H1 (cell line): Measurements from ENCODE around the gene CHAT. TPM values are rescaled to one million over a fixed set of nuclear protein-coding genes. Genes with fewer than 3 reads are reported as not detected.

Source experiments
- CTCF ChIA-PET: fragments of 300-600 bp; sonication (Branson Sonifier 250); formaldehyde crosslinking; loops from one replicate; lab custom pipeline; 2021; ENCODE audit not compliant: partially characterized antibody; lab: Charles Lee
- POLR2A ChIA-PET: fragments of 300-600 bp; sonication (Branson Sonifier 250); formaldehyde crosslinking; loops from one replicate; lab custom pipeline; 2021; ENCODE audit warnings: inconsistent platforms; ENCODE audit not compliant: partially characterized antibody; lab: Charles Lee
- DNase-seq, 2 experiments: peaks; one replicate each; pipeline versions ENCODE4 v3.0.0 to v3.0.0-alpha.2; 2010 to 2022; ENCODE audit warnings: low spot score in 2 of 2, low read depth in 1 of 2, mixed read lengths in 1 of 2
- FAIRE-seq: peaks from 2 replicates; lab custom pipeline; 2011; peaks lifted over from hg19 to GRCh38; lab: Jason Lieb, UNC
- H2AFZ ChIP-seq: 2 replicates; pipeline ENCODE4 v1.8.1; 2012; ENCODE audit warnings: low read length, inconsistent platforms
- H2AK5ac ChIP-seq: 2 replicates; pipeline ENCODE4 v1.6.1; 2013; ENCODE audit warnings: low read depth, low read length
- H2BK120ac ChIP-seq: replicated peaks from 2 replicates; pipeline ENCODE3; 2013; ENCODE audit warnings: low read depth, low read length, inconsistent platforms
- H2BK12ac ChIP-seq: 2 replicates; pipeline ENCODE4 v1.6.1; 2013; ENCODE audit warnings: low read depth, low read length
- H2BK15ac ChIP-seq: 2 replicates; pipeline ENCODE4 v1.6.1; 2013; ENCODE audit warnings: low read length
- H2BK20ac ChIP-seq: 2 replicates; pipeline ENCODE4 v1.6.1; 2013; ENCODE audit warnings: low read length
- H2BK5ac ChIP-seq: 2 replicates; pipeline ENCODE4 v1.6.1; 2013; ENCODE audit warnings: low read depth, low read length
- H3K14ac ChIP-seq: 2 replicates; pipeline ENCODE4 v1.6.1; 2013; ENCODE audit warnings: inconsistent platforms; ENCODE audit not compliant: insufficient read length
- H3K18ac ChIP-seq: 2 replicates; pipeline ENCODE4 v1.6.1; 2013; ENCODE audit warnings: low read length; ENCODE audit errors: extremely low read depth
- H3K23ac ChIP-seq: 2 replicates; pipeline ENCODE4 v1.6.1; 2013; ENCODE audit warnings: inconsistent platforms; ENCODE audit not compliant: insufficient read length
- H3K23me2 ChIP-seq: 2 replicates; pipeline ENCODE4 v1.6.1; 2013; ENCODE audit warnings: low read depth, low read length
- H3K27ac ChIP-seq: 2 replicates; pipeline ENCODE4 v1.6.1; 2011; ENCODE audit warnings: low read depth, low read length, inconsistent platforms
- H3K27me3 ChIP-seq, 4 experiments: replicated peaks in 1 of 4; 1 replicate in 1 of 4; 2 replicates in 3 of 4; pipeline versions ENCODE4 v1.6.1 to v1.8.1; 2011 to 2013; ENCODE audit warnings: low read length in 3 of 4, mild to moderate bottlenecking in 3 of 4, inconsistent platforms in 2 of 4, mixed read lengths in 2 of 4, moderate library complexity in 1 of 4; ENCODE audit not compliant: control insufficient read depth in 3 of 4, insufficient read depth in 3 of 4; ENCODE audit errors: extremely low read depth in 1 of 4
- H3K36me3 ChIP-seq, 4 experiments: 2 replicates each; pipeline versions ENCODE4 v1.6.1 to v1.8.1; 2011 to 2013; ENCODE audit warnings: mild to moderate bottlenecking in 4 of 4, low read length in 3 of 4, moderate library complexity in 2 of 4, control low read depth in 1 of 4, inconsistent platforms in 1 of 4; ENCODE audit not compliant: insufficient read depth in 4 of 4, control insufficient read depth in 2 of 4
- H3K4ac ChIP-seq: replicated peaks from 2 replicates; pipeline ENCODE3; 2013; ENCODE audit warnings: low read length, low read depth, mixed read lengths, inconsistent platforms; ENCODE audit not compliant: insufficient read length
- H3K4me1 ChIP-seq, 4 experiments: replicated peaks in 1 of 4; 1 replicate in 1 of 4; 2 replicates in 3 of 4; pipeline versions ENCODE4 v1.6.1 to v1.8.1; 2011 to 2013; ENCODE audit warnings: low read length in 3 of 4, inconsistent platforms in 2 of 4, mixed read lengths in 1 of 4; ENCODE audit not compliant: insufficient read depth in 4 of 4, control insufficient read depth in 3 of 4
- H3K4me2 ChIP-seq, 2 experiments: 2 replicates each; pipeline versions ENCODE4 v1.6.1 to v1.8.1; 2011 to 2013; ENCODE audit warnings: low read depth in 2 of 2, low read length in 2 of 2, control low read depth in 1 of 2, inconsistent platforms in 1 of 2, mild to moderate bottlenecking in 1 of 2; ENCODE audit not compliant: insufficient read depth in 1 of 2
- H3K4me3 ChIP-seq, 4 experiments: fragments of 200-600, 300-600 bp in 1 of 4; sonication (generic), shearing (Covaris generic), sonication (Bioruptor Twin) in 1 of 4; 2 replicates each; pipeline versions ENCODE4 v1.5.1 to v1.8.1; 2011 to 2016; ENCODE audit warnings: low read length in 4 of 4, low read depth in 3 of 4, control low read depth in 2 of 4, inconsistent platforms in 2 of 4, mild to moderate bottlenecking in 2 of 4, mixed read lengths in 1 of 4, moderate library complexity in 1 of 4; ENCODE audit not compliant: insufficient read depth in 2 of 4; ENCODE audit errors: extremely low read depth in 1 of 4
- H3K56ac ChIP-seq: replicated peaks from 2 replicates; pipeline ENCODE3; 2013; ENCODE audit warnings: low read depth, mild to moderate bottlenecking, mixed read lengths, low read length, inconsistent platforms; ENCODE audit not compliant: insufficient read length
- H3K79me1 ChIP-seq: 2 replicates; pipeline ENCODE4 v1.6.1; 2013; ENCODE audit warnings: low read depth, low read length, control low read depth
- H3K79me2 ChIP-seq, 2 experiments: 2 replicates each; pipeline versions ENCODE4 v1.6.1 to v1.8.1; 2012 to 2013; ENCODE audit warnings: low read length in 2 of 2, mild to moderate bottlenecking in 2 of 2, inconsistent platforms in 1 of 2; ENCODE audit not compliant: insufficient read depth in 2 of 2, control insufficient read depth in 1 of 2
- H3K9ac ChIP-seq, 4 experiments: replicated peaks in 1 of 4; 1 replicate in 1 of 4; 2 replicates in 3 of 4; pipeline versions ENCODE4 v1.6.1 to v1.8.1; 2011 to 2013; ENCODE audit warnings: low read depth in 3 of 4, low read length in 3 of 4, control low read depth in 2 of 4, mild to moderate bottlenecking in 2 of 4, moderate library complexity in 2 of 4, inconsistent platforms in 1 of 4; ENCODE audit errors: extremely low read depth in 1 of 4
- H3K9me3 ChIP-seq, 2 experiments: 2 replicates each; pipeline versions ENCODE4 v1.6.1 to v1.8.1; 2012 to 2013; ENCODE audit warnings: mild to moderate bottlenecking in 2 of 2, moderate library complexity in 2 of 2, control low read depth in 1 of 2, inconsistent platforms in 1 of 2, low read depth in 1 of 2, low read length in 1 of 2, mixed read lengths in 1 of 2; ENCODE audit not compliant: insufficient read depth in 2 of 2
- H4K20me1 ChIP-seq, 2 experiments: replicated peaks in 1 of 2; 2 replicates each; pipeline versions ENCODE3 to v1.8.1; 2011 to 2013; ENCODE audit warnings: inconsistent platforms in 2 of 2, low read length in 2 of 2, mild to moderate bottlenecking in 1 of 2; ENCODE audit not compliant: insufficient read depth in 2 of 2, control insufficient read depth in 1 of 2
- H4K5ac ChIP-seq: 2 replicates; pipeline ENCODE4 v1.6.1; 2013; ENCODE audit warnings: low read length, low read depth, mixed read lengths, inconsistent platforms; ENCODE audit not compliant: insufficient read length
- H4K8ac ChIP-seq: 2 replicates; pipeline ENCODE4 v1.8.0; 2013; ENCODE audit warnings: mild to moderate bottlenecking, moderate library complexity, low read length, inconsistent platforms; ENCODE audit not compliant: insufficient read depth; ENCODE audit errors: extremely low read depth
- H4K91ac ChIP-seq: replicated peaks from 2 replicates; pipeline ENCODE3; 2013; ENCODE audit warnings: low read length, mixed read lengths, inconsistent platforms; ENCODE audit not compliant: insufficient read length
- ATF3 ChIP-seq: IDR thresholded peaks from 2 replicates; pipeline ENCODE4 v1.6.1; 2011; ENCODE audit warnings: low read depth, mild to moderate bottlenecking, low read length; ENCODE audit not compliant: insufficient read depth
- BRCA1 ChIP-seq: IDR thresholded peaks from 2 replicates; pipeline ENCODE4 v1.6.1; 2012; ENCODE audit warnings: low read depth, low read length, improper control_type of control experiment
- EP300 ChIP-seq, 2 experiments: IDR thresholded peaks; 1 replicate in 1 of 2; 2 replicates in 1 of 2; pipeline ENCODE4 v1.6.1; 2011 to 2012; ENCODE audit warnings: low read depth in 2 of 2, low read length in 2 of 2, mild to moderate bottlenecking in 2 of 2, borderline replicate concordance in 1 of 2, inconsistent platforms in 1 of 2, moderate library complexity in 1 of 2
- HDAC6 ChIP-seq: IDR thresholded peaks from one replicate; pipeline ENCODE4 v1.7.1; 2012; ENCODE audit warnings: low read depth, mild to moderate bottlenecking, inconsistent platforms, low read length, moderate library complexity
- KDM1A ChIP-seq: fragments of 200-600, 300-600 bp; sonication (generic); IDR thresholded peaks from 2 replicates; pipeline ENCODE4 v1.7.1; 2016; ENCODE audit warnings: mild to moderate bottlenecking, low read length, borderline replicate concordance
- KDM5A ChIP-seq: fragments of 200-600 bp; IDR thresholded peaks from 2 replicates; pipeline ENCODE4 v1.7.1; 2012; ENCODE audit warnings: mild to moderate bottlenecking, low read length, inconsistent platforms, mixed read lengths
- NANOG ChIP-seq: IDR thresholded peaks from 2 replicates; pipeline ENCODE4 v1.6.1; 2011; ENCODE audit warnings: low read length, low read depth, mild to moderate bottlenecking, inconsistent platforms; ENCODE audit not compliant: insufficient read depth, poor library complexity, severe bottlenecking
- RAD21 ChIP-seq, 2 experiments: IDR thresholded peaks in 1 of 2; conservative IDR thresholded peaks in 1 of 2; 2 replicates each; pipeline ENCODE4 v1.6.1; 2011; ENCODE audit warnings: low read depth in 2 of 2, low read length in 2 of 2, improper control_type of control experiment in 1 of 2, inconsistent platforms in 1 of 2, mild to moderate bottlenecking in 1 of 2, moderate library complexity in 1 of 2
- RNF2 ChIP-seq: fragments of 200-900, 300-1000 bp; sonication (generic); IDR thresholded peaks from 2 replicates; pipeline ENCODE4 v1.7.1; 2016; ENCODE audit warnings: borderline replicate concordance, low read depth, mild to moderate bottlenecking, antibody characterized with exemption, low read length; ENCODE audit not compliant: poor library complexity, severe bottlenecking; ENCODE audit errors: missing control alignments
- SIN3A ChIP-seq, 2 experiments: IDR thresholded peaks in 1 of 2; conservative IDR thresholded peaks in 1 of 2; 2 replicates each; pipeline ENCODE4 v1.6.1; 2011 to 2012; ENCODE audit warnings: low read length in 2 of 2, improper control_type of control experiment in 1 of 2, low read depth in 1 of 2, mild to moderate bottlenecking in 1 of 2
- WGBS, 2 experiments: shearing (Covaris generic) in 1 of 2; methylation state at CpG; one replicate each; pipeline versions ENCODE4 v1.1.6 to v1.1.7; 2013 to 2015; ENCODE audit warnings: low lambda C conversion rate in 2 of 2, mixed read lengths in 2 of 2, inconsistent platforms in 1 of 2, low coverage in 1 of 2, missing lambda C conversion rate in 1 of 2; ENCODE audit not compliant: insufficient replicate concordance in 2 of 2, insufficient coverage in 1 of 2, insufficient read length in 1 of 2; ENCODE audit errors: extremely low coverage in 1 of 2, missing lambda C conversion rate in 1 of 2; 5-methylcytosine and 5-hydroxymethylcytosine counted together
- polyA plus RNA-seq, 7 experiments: library from polyadenylated mRNA; depleted of rRNA in 3 of 7; stranded (reverse) in 5 of 7; unstranded in 2 of 7; fragments of >200 nt in 5 of 7; fragments of 200-250 nt in 2 of 7; gene quantifications; 1 replicate in 5 of 7; 2 replicates in 1 of 7; 4 replicates in 1 of 7; pipeline versions ENCODE4 v1.2.1 to v1.2.3, GENCODE V29; 2011 to 2013; ENCODE audit warnings: missing spikeins in 2 of 7, mixed read lengths in 2 of 7
- total RNA-seq: library from RNA; stranded (reverse); fragmentation: NEBNext Ultra II Directional; extraction: Animal tissue kit (Norgen Biotek cat#: 25700); gene quantifications from 2 replicates; pipeline ENCODE4 v1.2.1, GENCODE V29; 2021

CHAT gene
- total and polyA plus RNA-seq, 2 of the 8 experiments (the other 6 are each of a cell fraction or from before 2014, with no cell fraction given) = not detected

DNA sequence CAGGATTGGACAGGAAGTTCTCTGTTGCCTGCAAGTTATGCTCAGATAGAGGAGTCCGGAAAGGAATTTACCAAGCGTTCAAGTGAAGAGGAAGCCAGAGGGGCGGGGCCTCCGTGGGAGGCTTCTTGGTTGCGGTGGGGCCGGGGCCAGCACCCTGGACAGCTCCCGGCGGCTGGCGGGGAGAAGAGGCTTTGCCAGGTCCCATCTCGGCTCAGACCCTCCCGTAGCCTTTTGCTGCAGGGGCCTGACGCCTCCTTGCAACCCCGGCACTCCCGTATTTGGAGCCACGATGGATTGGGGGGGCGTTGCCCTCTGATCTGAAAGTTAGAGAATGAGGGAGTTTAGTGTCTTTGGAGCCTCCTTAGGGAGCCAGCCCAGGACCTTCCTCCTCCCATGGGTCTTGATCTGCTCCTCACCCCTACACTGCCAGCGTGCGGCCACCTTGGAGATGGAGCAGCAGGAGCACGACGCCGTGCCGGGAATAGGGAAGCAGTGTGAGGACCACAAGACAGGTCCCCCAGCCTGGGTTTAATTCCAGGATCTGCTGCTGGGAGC, 6.8 kb upstream of the CHAT start:
- Histone ChIP-seq H3K27ac (no peak overlapping the region), H2BK20ac (no peak overlapping the region), H3K23ac (no peak overlapping the region), H2BK5ac (no peak overlapping the region), H3K27me3 (peaks cover 52 to 69% (median 64%) of the 10 kb centered on the region in 4 experiments), H4K91ac (no peak overlapping the region), H3K23me2 (peaks cover 14% of the 10 kb centered on the region; the same call in 1 of the 2 replicates), H2BK120ac (no peak overlapping the region), H3K4me3 (no peak overlapping the region), H2AK5ac (no peak overlapping the region), H3K79me1 (no peaks in the 10 kb centered on the region), H3K9me3 (no peaks in the 10 kb centered on the region; a peak in 1 of 4 replicates), H2BK12ac (no peak overlapping the region), H4K8ac (no peak overlapping the region), H3K79me2 (no peaks in the 10 kb centered on the region), H3K36me3 (peaks cover 0 to 6% (median 0%) of the 10 kb centered on the region in 4 experiments; a peak in 1 of 8 replicates), H3K56ac (no peak overlapping the region), H2BK15ac (no peak overlapping the region), H4K5ac (no peak overlapping the region), H3K18ac (no peak overlapping the region), H3K9ac (no peak overlapping the region), H3K14ac (no peak overlapping the region), H3K4me2 (peak overlapping the region in 1 of 2 experiments; percentile 7; a peak in 1 of 4 replicates), H2AFZ (no peak overlapping the region), H4K20me1 (peaks cover 3 to 31% of the 10 kb centered on the region in 2 experiments), H3K4ac (no peak overlapping the region), H3K4me1 (peaks cover 0 to 27% (median 19%) of the 10 kb centered on the region in 4 experiments; a peak in 5 of 7 replicates)
- DNase-seq (peak in 1 of 2 experiments; percentile 95), FAIRE-seq (no peak)
- POLR2A ChIA-PET = no interaction called here
- WGBS, 2 experiments = 12% methylated on average over 22 of the region's 22 CpGs; no CpG with 5 or more reads in 1 of the 2 experiments
- CTCF ChIA-PET = interaction anchor here (0.9 to 6.3 kb wide), 5 partner anchors 11 to 156 kb away, joined by 3 to 30 read pairs (median 3); no protein-coding TSS in a partner anchor
- TF ChIP-seq EP300 (IDR thresholded peaks at IDR 0.05; ENCODE audit: borderline replicate concordance in 1 of 2, low read depth in 2 of 2, low read length in 2 of 2) = no peak
- TF ChIP-seq RNF2 = peak; percentile 39
- TF ChIP-seq KDM5A = no peak
- TF ChIP-seq ATF3 = no peak
- peak; percentile 66 to 94; a peak in 2 of 4 replicates for TF ChIP-seq SIN3A (conservative IDR thresholded peaks at IDR 0.05 in 1 of 2, IDR thresholded peaks at IDR 0.05 in 1 of 2; ENCODE audit: low read depth in 1 of 2, low read length in 2 of 2)
- TF ChIP-seq RAD21 (IDR thresholded peaks at IDR 0.05 in 1 of 2, conservative IDR thresholded peaks at IDR 0.05 in 1 of 2; ENCODE audit: low read depth in 2 of 2, low read length in 2 of 2) = peak in 1 of 2 experiments; percentile 21; a peak in 1 of 4 replicates
- TF ChIP-seq HDAC6 = no peak
- no peak for TF ChIP-seq BRCA1
- TF ChIP-seq NANOG = no peak
- TF ChIP-seq KDM1A = no peak
